Measurements from ENCODE around the gene CCDC85C. TPM values are rescaled to one million over a fixed set of nuclear protein-coding genes. Genes with fewer than 3 reads are reported as not detected.

CCDC85C gene
- total and polyA plus RNA-seq, 7 donors, result 1.8 to 21.0 (median 7.9) TPM

DNA sequence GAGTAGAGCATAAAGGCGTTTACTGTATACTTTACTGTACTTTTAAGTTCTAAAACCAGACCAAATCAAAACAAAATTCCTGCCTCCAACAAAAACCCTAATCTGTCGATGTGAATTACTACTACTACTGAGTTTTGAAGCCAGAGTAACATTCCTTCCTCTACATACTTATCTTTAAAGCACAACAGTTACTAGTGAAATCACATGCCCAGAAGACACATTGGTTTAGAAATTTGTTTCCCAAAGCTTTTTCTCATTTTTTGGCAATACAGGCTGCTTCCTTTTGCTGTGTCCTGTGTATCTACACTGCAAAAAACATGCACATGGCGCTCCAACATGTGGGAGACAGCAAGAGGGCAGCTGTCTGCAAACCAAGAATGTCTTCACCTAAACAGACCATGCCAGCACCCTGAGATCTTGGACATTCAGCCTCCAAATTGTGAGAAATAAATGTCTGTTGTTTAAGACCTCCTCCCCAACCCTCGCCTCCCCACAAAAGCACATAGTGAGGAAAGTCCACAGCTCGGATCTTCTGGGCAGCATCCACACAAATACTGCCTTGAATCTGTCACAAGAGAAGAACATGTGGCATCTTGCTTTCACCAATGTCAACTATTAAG lies 144.4 kb downstream of the CCDC85C start:
- DNase-seq (no peak), ATAC-seq (no peak)
- Histone ChIP-seq H3K27me3 (ENCODE audit: insufficient read depth in 3 of 3, low read length in 2 of 3) (no peaks in the 10 kb centered on the region), H3K27ac (no peak overlapping the region), H3K4me3 (no peak overlapping the region), H3K36me3 (ENCODE audit: insufficient read depth in 1 of 2, low read depth in 1 of 2) (peaks cover 5 to 95% of the 10 kb centered on the region in 2 donors), H3K9me3 (no peaks in the 10 kb centered on the region), H3K4me1 (peaks cover 14% of the 10 kb centered on the region)
- intact Hi-C loops (cut with DNase I), result no loop called here
- 89 to 92% (median 91%) methylated on average over 5 of the region's 5 CpGs for WGBS, 3 donors
- TF ChIP-seq, protein P1, sequence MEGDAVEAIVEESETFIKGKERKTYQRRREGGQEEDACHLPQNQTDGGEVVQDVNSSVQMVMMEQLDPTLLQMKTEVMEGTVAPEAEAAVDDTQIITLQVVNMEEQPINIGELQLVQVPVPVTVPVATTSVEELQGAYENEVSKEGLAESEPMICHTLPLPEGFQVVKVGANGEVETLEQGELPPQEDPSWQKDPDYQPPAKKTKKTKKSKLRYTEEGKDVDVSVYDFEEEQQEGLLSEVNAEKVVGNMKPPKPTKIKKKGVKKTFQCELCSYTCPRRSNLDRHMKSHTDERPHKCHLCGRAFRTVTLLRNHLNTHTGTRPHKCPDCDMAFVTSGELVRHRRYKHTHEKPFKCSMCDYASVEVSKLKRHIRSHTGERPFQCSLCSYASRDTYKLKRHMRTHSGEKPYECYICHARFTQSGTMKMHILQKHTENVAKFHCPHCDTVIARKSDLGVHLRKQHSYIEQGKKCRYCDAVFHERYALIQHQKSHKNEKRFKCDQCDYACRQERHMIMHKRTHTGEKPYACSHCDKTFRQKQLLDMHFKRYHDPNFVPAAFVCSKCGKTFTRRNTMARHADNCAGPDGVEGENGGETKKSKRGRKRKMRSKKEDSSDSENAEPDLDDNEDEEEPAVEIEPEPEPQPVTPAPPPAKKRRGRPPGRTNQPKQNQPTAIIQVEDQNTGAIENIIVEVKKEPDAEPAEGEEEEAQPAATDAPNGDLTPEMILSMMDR (IDR thresholded peaks at IDR 0.05), result no peak

DNA sequence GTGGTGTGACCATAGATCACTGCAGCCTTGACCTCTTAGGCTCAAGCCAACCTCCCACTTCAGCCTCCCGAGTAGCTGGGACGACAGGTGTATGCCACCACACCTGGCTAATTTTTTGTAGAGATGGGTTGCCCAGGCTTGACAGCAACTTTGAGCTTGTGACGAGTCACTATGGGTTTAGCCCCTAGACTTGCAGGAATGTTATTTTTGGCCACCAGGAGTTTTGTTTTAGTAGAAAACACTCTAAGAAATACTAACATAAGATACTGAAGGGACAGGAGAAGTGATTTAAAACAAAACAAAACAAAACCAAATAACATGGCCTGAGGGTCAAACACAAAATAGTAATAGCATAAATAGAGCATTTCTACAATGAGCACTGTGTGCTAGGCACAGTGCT lies 149.8 kb downstream of the CCDC85C start:
- peaks cover 5 to 88% of the 10 kb centered on the region in 2 donors for H3K36me3 ChIP-seq (ENCODE audit: insufficient read depth in 1 of 2, low read depth in 1 of 2)
- no peak overlapping the region for H3K27ac ChIP-seq
- H3K4me3 ChIP-seq, result no peak overlapping the region
- 60 to 94% (median 89%) methylated on average over 3 of the region's 3 CpGs for WGBS, 3 donors
- DNase-seq (no peak), ATAC-seq (no peak)
- no peaks in the 10 kb centered on the region for H3K27me3 ChIP-seq (ENCODE audit: insufficient read depth in 3 of 3, low read length in 2 of 3)
- intact Hi-C loops (cut with DNase I), result no loop called here
- TF ChIP-seq, protein P1 (IDR thresholded peaks at IDR 0.05), result no peak
- H3K4me1 ChIP-seq, result peaks cover 11% of the 10 kb centered on the region
- H3K9me3 ChIP-seq, result no peaks in the 10 kb centered on the region

DNA sequence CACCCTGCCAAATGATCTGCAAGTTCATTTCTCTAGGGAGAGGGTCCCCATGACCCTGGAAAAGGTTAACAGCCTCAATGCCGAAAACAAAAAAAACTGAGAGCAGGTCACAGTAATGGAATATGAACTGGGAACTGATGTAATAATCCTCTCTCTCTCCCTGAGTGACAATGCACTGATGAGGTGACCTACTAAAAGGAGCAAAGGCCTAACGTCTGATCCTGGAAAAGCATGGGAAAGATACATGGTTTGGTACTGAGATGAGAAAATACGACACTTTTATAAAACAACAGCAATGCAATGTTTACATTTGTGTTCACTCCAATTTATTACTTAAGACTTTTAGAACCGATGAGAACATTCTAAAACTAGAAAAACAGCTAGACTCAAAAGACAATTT lies 151.0 kb downstream of the CCDC85C start:
- no peak overlapping the region for H3K4me3 ChIP-seq
- peaks cover 11% of the 10 kb centered on the region for H3K4me1 ChIP-seq
- 66 to 79% (median 68%) methylated on average over 4 of the region's 4 CpGs for WGBS, 3 donors
- TF ChIP-seq, protein P1 (IDR thresholded peaks at IDR 0.05), result no peak
- no peak for DNase-seq
- no peaks in the 10 kb centered on the region for H3K9me3 ChIP-seq
- peak overlapping the region; percentile 17 for H3K27ac ChIP-seq
- no peaks in the 10 kb centered on the region for H3K27me3 ChIP-seq (ENCODE audit: insufficient read depth in 3 of 3, low read length in 2 of 3)
- ATAC-seq, result peak in 2 of 4 donors; percentile 54 to 70
- peaks cover 5 to 88% of the 10 kb centered on the region in 2 donors for H3K36me3 ChIP-seq (ENCODE audit: insufficient read depth in 1 of 2, low read depth in 1 of 2)
- intact Hi-C loops (cut with DNase I), result no loop called here

DNA sequence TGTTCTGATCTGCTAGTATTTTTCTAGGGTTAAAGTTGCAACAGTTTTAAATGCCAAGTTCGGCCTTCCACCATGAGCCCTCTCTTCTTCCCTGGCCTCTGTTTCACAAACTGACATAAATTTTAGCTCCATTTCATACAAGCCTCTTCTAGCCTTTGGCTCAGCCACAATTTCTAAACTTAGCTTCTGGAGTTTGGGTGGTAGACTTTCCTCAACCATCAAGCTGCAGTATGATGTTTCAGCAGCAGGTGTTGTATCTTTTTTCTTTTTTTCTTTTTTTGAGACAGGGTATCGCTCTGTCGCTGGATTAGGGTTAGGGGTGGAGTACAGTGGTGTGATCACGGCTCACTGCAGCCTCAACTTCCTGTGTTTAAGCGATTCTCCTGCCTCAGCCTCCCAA lies 152.8 kb downstream of the CCDC85C start:
- WGBS, 3 donors, result 45 to 62% (median 47%) methylated on average over 5 of the region's 5 CpGs
- H3K27me3 ChIP-seq (ENCODE audit: insufficient read depth in 3 of 3, low read length in 2 of 3), result no peaks in the 10 kb centered on the region
- peak in 2 of 4 donors; percentile 36 to 54 for ATAC-seq
- H3K36me3 ChIP-seq (ENCODE audit: insufficient read depth in 1 of 2, low read depth in 1 of 2), result peaks cover 0 to 78% of the 10 kb centered on the region in 2 donors
- DNase-seq, result no peak
- no peak overlapping the region for H3K4me3 ChIP-seq
- TF ChIP-seq, protein P1 (IDR thresholded peaks at IDR 0.05), result no peak
- H3K27ac ChIP-seq, result peak overlapping the region; percentile 0
- H3K4me1 ChIP-seq, result peaks cover 11% of the 10 kb centered on the region
- intact Hi-C loops (cut with DNase I), result no loop called here
- H3K9me3 ChIP-seq, result no peaks in the 10 kb centered on the region

DNA sequence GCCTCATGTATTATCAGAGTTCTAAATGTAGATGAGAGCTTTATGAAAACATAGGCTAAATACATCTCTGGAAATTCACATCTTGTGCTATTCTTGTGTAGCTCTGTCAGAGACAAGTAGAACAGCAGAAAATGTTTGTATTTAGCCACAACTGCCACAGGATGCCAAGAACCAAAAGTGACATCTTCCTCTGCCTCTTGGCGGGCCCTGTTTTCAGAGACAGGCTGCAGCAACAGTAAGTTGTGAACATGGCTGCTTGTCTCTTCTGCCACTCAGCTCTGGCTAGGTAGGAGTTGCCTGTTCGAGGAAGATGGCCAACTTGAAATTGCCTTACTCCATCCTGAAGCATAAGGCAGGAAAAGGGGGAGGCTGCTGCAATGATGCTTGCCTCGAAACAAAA lies 153.7 kb downstream of the CCDC85C start:
- DNase-seq (no peak), ATAC-seq (no peak)
- Histone ChIP-seq H3K36me3 (ENCODE audit: insufficient read depth in 1 of 2, low read depth in 1 of 2) (peaks cover 0 to 75% of the 10 kb centered on the region in 2 donors), H3K27me3 (ENCODE audit: insufficient read depth in 3 of 3, low read length in 2 of 3) (no peaks in the 10 kb centered on the region), H3K4me1 (peaks cover 11% of the 10 kb centered on the region), H3K27ac (no peak overlapping the region), H3K9me3 (no peaks in the 10 kb centered on the region), H3K4me3 (no peak overlapping the region)
- intact Hi-C loops (cut with DNase I), result no loop called here
- 75 to 92% (median 80%) methylated on average over 3 of the region's 3 CpGs for WGBS, 3 donors
- TF ChIP-seq, protein P1 (IDR thresholded peaks at IDR 0.05), result no peak
